DOHH2 (cell line): ENCODE measurements around the gene TP53BP2.

Experiments used
- H3F3A ChIP-seq: fragments of 200-600 bp; sonication (generic), shearing (Covaris generic); 2 replicates; pipeline ENCODE4 v1.6.0; 2016; ENCODE audit warnings: antibody characterized with exemption, mild to moderate bottlenecking; ENCODE audit not compliant: control insufficient read depth, insufficient read depth
- H3K27ac ChIP-seq: fragments of 200-600 bp; sonication (generic); 2 replicates; pipeline ENCODE4 v1.5.1; 2014; ENCODE audit warnings: low read depth, mild to moderate bottlenecking, low read length, moderate library complexity
- H3K27me3 ChIP-seq: fragments of 200-600 bp; sonication (generic); 2 replicates; pipeline ENCODE4 v1.6.1; 2014; ENCODE audit warnings: mild to moderate bottlenecking, low read length, mixed read lengths; ENCODE audit not compliant: control insufficient read depth
- H3K36me3 ChIP-seq: fragments of 200-600 bp; sonication (generic); 2 replicates; pipeline ENCODE4 v1.6.1; 2014; ENCODE audit warnings: mild to moderate bottlenecking, low read length, moderate library complexity, mixed read lengths; ENCODE audit not compliant: control insufficient read depth
- H3K4me1 ChIP-seq: fragments of 200-600 bp; sonication (generic); 2 replicates; pipeline ENCODE4 v1.6.1; 2014; ENCODE audit warnings: mild to moderate bottlenecking, low read length, mixed read lengths; ENCODE audit not compliant: control insufficient read depth
- H3K4me2 ChIP-seq: fragments of 200-600 bp; sonication (generic); 2 replicates; pipeline ENCODE4 v1.6.0; 2014; ENCODE audit warnings: mild to moderate bottlenecking, low read length, moderate library complexity
- H3K4me3 ChIP-seq: fragments of 200-600 bp; sonication (generic); 2 replicates; pipeline ENCODE4 v1.5.1; 2014; ENCODE audit warnings: mild to moderate bottlenecking, low read length, mixed read lengths
- H3K79me2 ChIP-seq: fragments of 200-600 bp; sonication (generic); 2 replicates; pipeline ENCODE4 v1.6.1; 2014; ENCODE audit warnings: mild to moderate bottlenecking, low read length, mixed read lengths; ENCODE audit not compliant: control insufficient read depth
- H3K9me2 ChIP-seq: fragments of 200-600 bp; sonication (generic); replicated peaks from 2 replicates; pipeline ENCODE4 v1.6.1; 2014; ENCODE audit warnings: mild to moderate bottlenecking, low read length, mixed read lengths; ENCODE audit not compliant: control insufficient read depth
- H3K9me3 ChIP-seq: fragments of 200-600 bp; sonication (generic); 2 replicates; pipeline ENCODE4 v1.6.1; 2014; ENCODE audit warnings: antibody characterized with exemption, low read length, mixed read lengths; ENCODE audit not compliant: control insufficient read depth, insufficient read depth
- H4K20me1 ChIP-seq: fragments of 200-600 bp; sonication (generic); 2 replicates; pipeline ENCODE4 v1.6.0; 2014; ENCODE audit warnings: low read depth, mild to moderate bottlenecking, antibody characterized with exemption, low read length, moderate library complexity; ENCODE audit not compliant: control insufficient read depth, insufficient read depth
- EZH2phosphoT487 ChIP-seq: fragments of 200-600 bp; sonication (generic); IDR thresholded peaks from 2 replicates; pipeline ENCODE4 v1.6.1; 2017; ENCODE audit warnings: borderline replicate concordance, mild to moderate bottlenecking, antibody characterized with exemption, low read length, moderate library complexity, mixed read lengths
- TF ChIP-seq, protein P1 (sequence below): fragments of 200-600 bp; sonication (generic); IDR thresholded peaks from one replicate; pipeline ENCODE4 v1.5.1; 2014; ENCODE audit warnings: antibody characterized with exemption, mild to moderate bottlenecking, low read depth, low read length; ENCODE audit not compliant: poor library complexity, severe bottlenecking

The TP53BP2 gene

GRCh38 chr1:223772771-223773160 lies 73.0 kb downstream of the TP53BP2 start:
- no peaks in the 10 kb centered on the region for H3K27me3 ChIP-seq
- peaks cover 7% of the 10 kb centered on the region; the same call in 1 of the 2 replicates for H3K36me3 ChIP-seq
- H3K4me1 ChIP-seq: peaks cover 4% of the 10 kb centered on the region; the same call in 1 of the 2 replicates
- H3K9me2 ChIP-seq: no peaks in the 10 kb centered on the region
- H4K20me1 ChIP-seq: no peaks in the 10 kb centered on the region
- H3K4me3 ChIP-seq: no peak overlapping the region
- H3K4me2 ChIP-seq: no peak overlapping the region
- H3K27ac ChIP-seq: no peak overlapping the region
- H3F3A ChIP-seq: no peaks in the 10 kb centered on the region
- H3K9me3 ChIP-seq: no peaks in the 10 kb centered on the region
- no peaks in the 10 kb centered on the region for H3K79me2 ChIP-seq
- TF ChIP-seq, protein P1, sequence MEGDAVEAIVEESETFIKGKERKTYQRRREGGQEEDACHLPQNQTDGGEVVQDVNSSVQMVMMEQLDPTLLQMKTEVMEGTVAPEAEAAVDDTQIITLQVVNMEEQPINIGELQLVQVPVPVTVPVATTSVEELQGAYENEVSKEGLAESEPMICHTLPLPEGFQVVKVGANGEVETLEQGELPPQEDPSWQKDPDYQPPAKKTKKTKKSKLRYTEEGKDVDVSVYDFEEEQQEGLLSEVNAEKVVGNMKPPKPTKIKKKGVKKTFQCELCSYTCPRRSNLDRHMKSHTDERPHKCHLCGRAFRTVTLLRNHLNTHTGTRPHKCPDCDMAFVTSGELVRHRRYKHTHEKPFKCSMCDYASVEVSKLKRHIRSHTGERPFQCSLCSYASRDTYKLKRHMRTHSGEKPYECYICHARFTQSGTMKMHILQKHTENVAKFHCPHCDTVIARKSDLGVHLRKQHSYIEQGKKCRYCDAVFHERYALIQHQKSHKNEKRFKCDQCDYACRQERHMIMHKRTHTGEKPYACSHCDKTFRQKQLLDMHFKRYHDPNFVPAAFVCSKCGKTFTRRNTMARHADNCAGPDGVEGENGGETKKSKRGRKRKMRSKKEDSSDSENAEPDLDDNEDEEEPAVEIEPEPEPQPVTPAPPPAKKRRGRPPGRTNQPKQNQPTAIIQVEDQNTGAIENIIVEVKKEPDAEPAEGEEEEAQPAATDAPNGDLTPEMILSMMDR: no peak
- TF ChIP-seq EZH2phosphoT487: no peak

DNA sequence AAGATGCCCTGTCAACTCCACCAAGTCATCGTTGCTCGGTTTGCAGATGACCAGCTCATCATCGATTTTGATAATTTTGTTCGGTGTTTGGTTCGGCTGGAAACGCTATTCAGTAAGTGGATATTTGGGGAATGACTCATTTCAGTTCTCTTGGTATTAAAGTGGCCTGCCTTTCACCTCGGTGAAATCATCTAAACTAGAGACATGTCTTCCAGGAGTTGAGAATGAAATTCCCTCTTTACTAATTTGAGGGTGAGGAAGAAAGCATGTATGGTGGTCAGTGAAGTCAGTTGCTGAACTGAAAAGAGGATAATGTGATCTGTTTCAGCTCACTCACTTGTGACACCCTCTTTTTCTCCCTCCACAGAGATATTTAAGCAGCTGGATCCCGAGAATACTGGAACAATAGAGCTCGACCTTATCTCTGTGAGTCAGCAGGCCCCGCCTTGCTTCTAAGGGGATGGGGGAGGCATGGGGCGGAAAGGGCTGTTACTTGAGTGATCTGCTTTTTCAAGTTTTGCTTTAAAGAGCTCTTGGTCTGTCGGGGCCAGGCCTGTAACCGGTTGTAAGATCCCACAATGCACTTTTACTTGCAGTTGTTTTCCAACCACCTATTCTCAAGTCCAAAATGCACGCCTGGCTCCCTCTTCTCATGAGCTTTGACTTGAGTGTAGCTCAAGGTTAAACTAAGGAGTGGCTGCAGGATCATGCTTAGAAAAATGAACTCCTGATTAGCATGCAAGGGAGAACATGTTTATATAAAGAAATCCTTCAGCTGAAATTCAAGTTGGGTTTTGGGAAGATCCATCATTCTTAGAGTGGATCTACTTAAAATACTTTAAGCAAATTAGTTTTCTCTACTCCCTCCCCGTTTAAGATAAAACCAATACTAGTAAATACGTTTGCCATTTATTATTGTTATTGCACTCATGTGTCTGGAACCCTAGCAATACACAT lies 73.7 kb downstream of the TP53BP2 start:
- Histone ChIP-seq H3K36me3 (peaks cover 5% of the 10 kb centered on the region; the same call in 1 of the 2 replicates), H3K9me2 (no peaks in the 10 kb centered on the region), H3K4me3 (no peak overlapping the region), H4K20me1 (no peaks in the 10 kb centered on the region), H3K9me3 (no peaks in the 10 kb centered on the region), H3F3A (no peaks in the 10 kb centered on the region), H3K27ac (no peak overlapping the region), H3K4me2 (no peak overlapping the region), H3K4me1 (peaks cover 4% of the 10 kb centered on the region; the same call in 1 of the 2 replicates), H3K79me2 (no peaks in the 10 kb centered on the region), H3K27me3 (no peaks in the 10 kb centered on the region)
- no peak for TF ChIP-seq EZH2phosphoT487
- TF ChIP-seq, protein P1: no peak

DNA sequence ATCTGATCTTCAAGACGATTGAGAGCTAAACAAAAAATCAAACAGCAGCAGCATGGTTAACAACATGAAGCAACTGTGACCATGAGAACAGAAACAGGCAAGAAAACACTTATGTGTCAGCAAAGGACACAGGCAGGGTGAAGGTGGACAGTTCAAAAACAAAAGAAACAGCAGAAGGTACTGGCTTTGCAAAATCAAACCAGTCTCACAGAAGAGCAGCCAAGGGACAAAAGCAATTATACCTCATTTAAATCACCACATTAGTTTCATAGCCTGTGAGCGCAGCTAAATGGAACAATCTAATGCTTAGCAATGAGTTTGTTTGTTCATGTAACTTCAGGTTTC lies 74.3 kb downstream of the TP53BP2 start:
- H3F3A ChIP-seq: no peaks in the 10 kb centered on the region
- H3K27me3 ChIP-seq: no peaks in the 10 kb centered on the region
- H3K36me3 ChIP-seq: peaks cover 5% of the 10 kb centered on the region; the same call in 1 of the 2 replicates
- no peak overlapping the region for H3K27ac ChIP-seq
- no peaks in the 10 kb centered on the region for H3K9me2 ChIP-seq
- no peak overlapping the region for H3K4me2 ChIP-seq
- H4K20me1 ChIP-seq: no peaks in the 10 kb centered on the region
- TF ChIP-seq, protein P1: no peak
- no peak overlapping the region for H3K4me3 ChIP-seq
- H3K79me2 ChIP-seq: no peaks in the 10 kb centered on the region
- no peaks in the 10 kb centered on the region for H3K9me3 ChIP-seq
- H3K4me1 ChIP-seq: peaks cover 4% of the 10 kb centered on the region; the same call in 1 of the 2 replicates
